ENCODE results near the gene ADAM11.

ADAM11 gene

GRCh38 chr17:44795421-44795820 lies 36.6 kb downstream of the ADAM11 start:
- no peak for DNase-seq

GRCh38 chr17:44795928-44796327 lies 37.1 kb downstream of the ADAM11 start:
- Histone ChIP-seq H3K27ac (no peak overlapping the region), H3K4me3 (ENCODE audit: low read depth, low read length) (no peak overlapping the region), H3K9me3 (ENCODE audit: severe bottlenecking) (no peaks in the 10 kb centered on the region), H3K36me3 (peaks cover 38% of the 10 kb centered on the region), H3K27me3 (ENCODE audit: insufficient read depth, low read depth, severe bottlenecking) (no peaks in the 10 kb centered on the region)
- TF ChIP-seq, protein P1, sequence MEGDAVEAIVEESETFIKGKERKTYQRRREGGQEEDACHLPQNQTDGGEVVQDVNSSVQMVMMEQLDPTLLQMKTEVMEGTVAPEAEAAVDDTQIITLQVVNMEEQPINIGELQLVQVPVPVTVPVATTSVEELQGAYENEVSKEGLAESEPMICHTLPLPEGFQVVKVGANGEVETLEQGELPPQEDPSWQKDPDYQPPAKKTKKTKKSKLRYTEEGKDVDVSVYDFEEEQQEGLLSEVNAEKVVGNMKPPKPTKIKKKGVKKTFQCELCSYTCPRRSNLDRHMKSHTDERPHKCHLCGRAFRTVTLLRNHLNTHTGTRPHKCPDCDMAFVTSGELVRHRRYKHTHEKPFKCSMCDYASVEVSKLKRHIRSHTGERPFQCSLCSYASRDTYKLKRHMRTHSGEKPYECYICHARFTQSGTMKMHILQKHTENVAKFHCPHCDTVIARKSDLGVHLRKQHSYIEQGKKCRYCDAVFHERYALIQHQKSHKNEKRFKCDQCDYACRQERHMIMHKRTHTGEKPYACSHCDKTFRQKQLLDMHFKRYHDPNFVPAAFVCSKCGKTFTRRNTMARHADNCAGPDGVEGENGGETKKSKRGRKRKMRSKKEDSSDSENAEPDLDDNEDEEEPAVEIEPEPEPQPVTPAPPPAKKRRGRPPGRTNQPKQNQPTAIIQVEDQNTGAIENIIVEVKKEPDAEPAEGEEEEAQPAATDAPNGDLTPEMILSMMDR (IDR thresholded peaks at IDR 0.05; ENCODE audit: low read depth, low read length), result no peak
- DNase-seq, result no peak

More at GRCh38 chr17:44795421-44795820, 36.6 kb downstream of the ADAM11 start:
- H3K4me3 ChIP-seq (ENCODE audit: low read depth, low read length), result no peak overlapping the region
- no peaks in the 10 kb centered on the region for H3K27me3 ChIP-seq (ENCODE audit: insufficient read depth, low read depth, severe bottlenecking)
- TF ChIP-seq, protein P1 (IDR thresholded peaks at IDR 0.05; ENCODE audit: low read depth, low read length), result no peak
- no peak overlapping the region for H3K27ac ChIP-seq
- H3K9me3 ChIP-seq (ENCODE audit: severe bottlenecking), result no peaks in the 10 kb centered on the region
- peaks cover 33% of the 10 kb centered on the region for H3K36me3 ChIP-seq

DNA sequence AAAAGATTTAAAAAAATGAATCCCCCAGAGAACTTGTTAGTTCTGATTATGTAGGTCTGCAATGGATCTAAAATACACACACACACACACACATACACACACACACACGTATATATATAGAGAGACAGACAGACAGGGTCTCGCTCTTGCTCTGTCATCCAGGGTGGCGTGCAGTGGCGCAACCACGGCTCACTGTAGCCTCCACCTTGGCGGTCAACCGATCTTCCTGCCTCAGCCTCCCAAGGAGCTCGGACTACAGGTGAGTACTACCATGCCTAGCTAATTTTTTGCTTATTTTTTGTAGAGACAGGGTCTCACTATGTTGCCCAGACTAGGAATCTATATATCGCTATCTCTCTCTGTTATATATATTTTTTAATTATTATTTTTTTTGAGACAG lies 37.9 kb downstream of the ADAM11 start:
- peaks cover 46% of the 10 kb centered on the region for H3K36me3 ChIP-seq
- H3K27ac ChIP-seq, result no peak overlapping the region
- TF ChIP-seq, protein P1 (IDR thresholded peaks at IDR 0.05; ENCODE audit: low read depth, low read length), result no peak
- no peak overlapping the region for H3K4me3 ChIP-seq (ENCODE audit: low read depth, low read length)
- H3K9me3 ChIP-seq (ENCODE audit: severe bottlenecking), result no peaks in the 10 kb centered on the region
- no peak for DNase-seq
- no peaks in the 10 kb centered on the region for H3K27me3 ChIP-seq (ENCODE audit: insufficient read depth, low read depth, severe bottlenecking)

- H3K27ac ChIP-seq, result no peak overlapping the region
- H3K27me3 ChIP-seq (ENCODE audit: insufficient read depth, low read depth, severe bottlenecking), result no peaks in the 10 kb centered on the region
- no peaks in the 10 kb centered on the region for H3K9me3 ChIP-seq (ENCODE audit: severe bottlenecking)
- H3K36me3 ChIP-seq, result peaks cover 57% of the 10 kb centered on the region
- no peak for DNase-seq
- TF ChIP-seq, protein P1 (IDR thresholded peaks at IDR 0.05; ENCODE audit: low read depth, low read length), result no peak
- no peak overlapping the region for H3K4me3 ChIP-seq (ENCODE audit: low read depth, low read length)
Measured at GRCh38 chr17:44797802-44798201, 39.0 kb downstream of the ADAM11 start.

DNA sequence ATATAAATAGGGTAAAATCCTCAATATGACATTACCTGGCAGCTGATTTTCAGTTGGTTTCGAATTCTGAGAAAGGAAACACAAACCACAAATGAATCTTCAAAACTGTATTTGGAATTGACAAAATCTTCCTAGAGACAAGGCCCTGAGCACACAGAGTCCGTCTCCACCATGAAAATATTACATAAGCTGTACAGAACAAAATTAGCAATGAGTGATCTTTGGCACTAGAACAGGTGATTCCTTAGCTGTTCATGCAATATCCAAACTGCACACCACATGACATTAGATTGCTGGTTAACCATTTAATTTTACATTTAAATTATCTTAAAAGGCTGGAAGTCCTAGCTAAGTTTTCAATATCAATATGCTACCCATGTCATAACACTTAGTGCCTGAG lies 39.6 kb downstream of the ADAM11 start:
- H3K4me3 ChIP-seq (ENCODE audit: low read depth, low read length), result no peak overlapping the region
- peaks cover 62% of the 10 kb centered on the region for H3K36me3 ChIP-seq
- TF ChIP-seq, protein P1 (IDR thresholded peaks at IDR 0.05; ENCODE audit: low read depth, low read length), result no peak
- DNase-seq, result no peak
- no peaks in the 10 kb centered on the region for H3K9me3 ChIP-seq (ENCODE audit: severe bottlenecking)
- H3K27me3 ChIP-seq (ENCODE audit: insufficient read depth, low read depth, severe bottlenecking), result no peaks in the 10 kb centered on the region
- H3K27ac ChIP-seq, result no peak overlapping the region

DNA sequence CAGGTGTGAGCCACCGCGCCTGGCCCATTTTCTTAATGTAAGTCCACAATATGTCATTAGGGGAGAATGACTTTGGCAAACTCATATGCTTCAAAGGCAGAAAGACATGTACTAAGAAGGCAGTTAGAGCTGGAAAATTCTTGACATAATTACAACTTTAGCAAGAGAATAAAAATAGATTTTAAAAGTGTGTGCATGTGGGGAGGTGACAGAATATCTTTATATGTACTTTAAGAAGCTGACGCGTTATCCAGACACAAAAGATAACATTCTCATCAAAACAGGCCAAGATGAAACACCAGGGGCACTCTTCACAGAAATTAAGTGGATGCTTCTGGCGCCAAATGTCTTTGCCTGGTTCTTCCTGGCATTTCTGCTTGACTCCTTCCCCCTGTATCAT lies 43.1 kb downstream of the ADAM11 start:
- TF ChIP-seq, protein P1 (IDR thresholded peaks at IDR 0.05; ENCODE audit: low read depth, low read length), result no peak
- Histone ChIP-seq H3K9me3 (ENCODE audit: severe bottlenecking) (no peaks in the 10 kb centered on the region), H3K27ac (no peak overlapping the region), H3K4me3 (ENCODE audit: low read depth, low read length) (no peak overlapping the region), H3K36me3 (peaks cover 97% of the 10 kb centered on the region), H3K27me3 (ENCODE audit: insufficient read depth, low read depth, severe bottlenecking) (no peaks in the 10 kb centered on the region)
- DNase-seq, result no peak

All from WERI-Rb-1 (cell line).